HG03460 (cell line): Measurements from ENCODE around the gene CASTOR1.

Experiments
- ATAC-seq: cut with Tn5 transposase; IDR thresholded peaks from one replicate; pipeline ENCODE4 v1.9.1; 2021; ENCODE audit not compliant: unreplicated experiment

Gene CASTOR1

DNA sequence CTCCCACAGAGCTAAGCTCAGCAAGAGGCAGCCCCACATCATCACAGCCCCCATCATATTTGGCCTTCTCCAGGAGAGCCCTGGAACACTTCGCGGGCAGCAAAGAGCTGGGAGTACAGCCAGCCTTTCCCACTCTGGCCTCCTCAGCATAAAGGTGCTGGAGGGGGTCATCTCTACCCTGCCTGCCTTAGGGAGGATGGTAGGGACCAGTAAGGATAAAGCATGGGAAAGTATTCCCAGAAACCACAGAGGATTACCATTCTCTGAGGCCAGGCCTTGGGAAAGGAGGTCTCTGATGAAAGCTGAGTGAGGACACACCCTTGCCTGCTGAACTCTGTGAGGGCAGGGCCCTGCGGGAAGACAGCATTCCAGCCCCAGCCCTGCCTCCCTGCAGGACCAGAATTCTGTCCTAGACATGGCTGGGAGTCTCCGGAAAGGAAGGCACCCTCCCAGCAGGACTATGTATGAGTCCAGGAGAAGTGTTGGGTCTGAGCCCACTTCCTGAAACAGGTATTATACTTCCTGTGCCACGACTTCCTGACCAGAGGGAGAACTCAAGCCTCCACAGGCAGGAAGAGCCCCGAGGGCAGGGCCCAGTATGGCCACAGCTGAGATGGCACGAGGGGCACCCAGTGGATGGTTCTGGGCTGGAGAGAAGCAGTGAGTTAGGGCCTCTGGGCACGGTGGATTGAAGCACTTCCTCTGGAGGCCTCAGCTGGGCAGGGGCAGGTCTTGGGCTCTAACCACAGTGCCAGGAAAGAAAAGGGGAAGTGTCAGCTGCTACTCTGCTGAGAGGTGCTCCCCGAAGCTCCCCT is 12.9 kb upstream of the CASTOR1 start:
- ATAC-seq = no peak

DNA sequence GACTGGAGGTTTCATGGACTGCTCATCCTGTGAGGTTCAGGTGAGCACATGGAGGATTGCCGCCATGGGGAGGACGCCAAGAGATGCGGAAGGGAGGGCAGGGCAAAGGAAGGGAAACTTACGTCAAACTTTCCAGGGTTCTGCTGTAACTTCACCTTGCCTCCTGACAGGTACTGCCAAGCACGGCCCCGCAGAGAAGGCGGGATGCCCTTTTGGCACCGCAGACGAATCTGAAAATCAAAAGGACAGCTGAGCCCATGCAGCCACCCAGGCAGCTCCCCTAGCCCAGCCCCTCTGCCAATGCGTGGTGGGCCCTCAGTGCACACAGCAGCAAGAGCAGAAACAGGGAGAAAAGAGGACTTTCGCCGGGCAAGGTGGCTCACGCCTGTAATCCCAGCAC is 10.0 kb upstream of the CASTOR1 start:
- no peak for ATAC-seq

- ATAC-seq = no peak
Measured at GRCh38 chr22:30297991-30298701, 8.8 kb upstream of the CASTOR1 start.

DNA sequence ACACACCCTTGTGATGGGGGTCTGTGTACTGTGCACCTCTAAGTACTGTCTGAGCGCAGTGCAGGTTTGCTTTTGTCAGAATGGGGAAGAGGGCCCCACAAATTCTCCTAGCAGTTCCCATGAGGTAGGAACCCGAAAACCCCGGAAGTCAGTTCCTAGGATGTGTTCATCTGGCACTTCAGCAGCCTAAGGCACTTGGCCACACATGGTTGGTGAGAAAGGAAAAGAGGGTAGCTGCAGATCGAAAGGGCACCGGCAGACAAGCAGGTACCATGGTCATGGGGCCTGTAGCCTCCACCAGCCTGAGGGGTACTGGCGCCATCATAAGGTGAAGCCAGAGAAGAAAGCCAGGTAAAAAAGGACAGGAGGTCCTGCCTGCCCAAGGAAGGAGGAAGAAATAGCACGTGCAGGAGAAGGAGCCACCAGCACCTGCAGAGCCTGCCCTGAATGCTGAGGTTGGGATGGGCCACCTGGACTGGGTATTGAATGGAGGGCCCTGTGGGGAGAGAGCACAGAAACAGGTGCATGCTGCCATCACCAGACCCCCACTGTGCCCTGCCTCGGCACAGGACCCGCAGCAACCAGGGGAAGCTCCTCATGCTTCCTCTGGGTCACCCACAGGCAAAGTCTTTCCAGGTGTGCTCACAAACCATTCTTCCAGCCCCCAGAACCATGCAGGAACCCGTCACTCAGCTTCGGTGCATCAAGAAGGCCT is 8.1 kb upstream of the CASTOR1 start:
- ATAC-seq = no peak

GRCh38 chr22:30296833-30297232 is 7.5 kb upstream of the CASTOR1 start:
- ATAC-seq = no peak

DNA sequence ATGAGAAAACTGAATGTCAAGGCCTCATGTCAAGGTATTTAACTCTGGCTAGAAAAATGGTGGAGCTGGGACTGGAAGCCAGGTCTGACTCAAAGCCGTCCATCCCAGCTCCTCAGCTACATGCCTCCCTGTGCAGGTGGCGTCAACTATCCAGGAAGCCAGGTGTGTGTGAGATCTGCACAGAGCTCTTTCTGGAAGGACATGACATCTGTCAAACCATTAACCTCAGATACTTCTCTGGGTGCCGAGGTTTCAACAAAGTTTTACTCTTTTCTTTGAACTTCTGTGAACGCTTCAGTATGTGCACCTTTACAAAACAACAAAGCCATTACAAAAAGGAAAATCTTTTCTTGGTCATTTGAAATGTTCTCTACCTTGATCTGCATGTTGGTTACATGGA is 7.0 kb upstream of the CASTOR1 start:
- no peak for ATAC-seq

DNA sequence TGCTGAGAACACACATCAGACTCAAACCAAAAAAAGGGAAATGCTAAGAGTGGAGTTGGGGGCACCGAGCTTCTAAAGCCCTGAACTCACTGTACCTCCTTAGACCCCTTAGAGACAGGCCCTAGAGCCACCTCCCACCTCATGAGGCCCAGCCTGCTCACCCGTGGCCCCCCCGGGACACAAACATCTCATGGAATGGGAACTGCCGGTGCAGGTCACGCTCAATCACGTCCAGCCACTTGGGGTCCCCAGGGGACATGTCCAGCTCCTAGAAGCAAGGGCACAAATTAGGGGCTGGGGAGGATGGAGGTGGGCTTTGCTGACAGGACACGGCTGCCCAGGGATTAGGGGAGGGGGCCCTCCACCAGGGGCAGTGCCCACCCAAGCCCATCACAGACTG is 6.3 kb upstream of the CASTOR1 start:
- no peak for ATAC-seq

- ATAC-seq = no peak
Measured at GRCh38 chr22:30294830-30295229, 5.5 kb upstream of the CASTOR1 start.

GRCh38 chr22:30294066-30294465 is 4.8 kb upstream of the CASTOR1 start:
- ATAC-seq = no peak

DNA sequence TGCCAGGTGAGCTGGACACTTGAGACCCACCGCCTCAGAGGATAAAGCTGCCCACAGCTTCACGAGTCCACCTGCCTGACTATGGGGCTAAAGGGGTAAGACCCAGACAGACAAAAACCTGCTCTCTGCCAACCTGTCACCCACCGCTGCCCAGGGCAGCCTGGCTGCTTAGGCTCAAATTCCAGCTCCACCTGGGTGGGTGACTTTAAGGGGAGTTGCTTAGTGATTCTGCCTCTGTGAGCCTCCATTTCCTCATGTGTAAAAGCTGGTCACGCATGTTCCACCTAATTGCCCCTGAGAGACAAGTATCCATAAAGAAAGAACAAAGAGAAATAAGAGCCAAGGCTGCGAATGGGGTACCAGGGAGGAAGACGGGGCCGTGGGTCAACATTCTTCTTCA is 3.7 kb upstream of the CASTOR1 start:
- ATAC-seq = no peak

GRCh38 chr22:30292069-30292970 is 3.0 kb upstream of the CASTOR1 start:
- no peak for ATAC-seq

DNA sequence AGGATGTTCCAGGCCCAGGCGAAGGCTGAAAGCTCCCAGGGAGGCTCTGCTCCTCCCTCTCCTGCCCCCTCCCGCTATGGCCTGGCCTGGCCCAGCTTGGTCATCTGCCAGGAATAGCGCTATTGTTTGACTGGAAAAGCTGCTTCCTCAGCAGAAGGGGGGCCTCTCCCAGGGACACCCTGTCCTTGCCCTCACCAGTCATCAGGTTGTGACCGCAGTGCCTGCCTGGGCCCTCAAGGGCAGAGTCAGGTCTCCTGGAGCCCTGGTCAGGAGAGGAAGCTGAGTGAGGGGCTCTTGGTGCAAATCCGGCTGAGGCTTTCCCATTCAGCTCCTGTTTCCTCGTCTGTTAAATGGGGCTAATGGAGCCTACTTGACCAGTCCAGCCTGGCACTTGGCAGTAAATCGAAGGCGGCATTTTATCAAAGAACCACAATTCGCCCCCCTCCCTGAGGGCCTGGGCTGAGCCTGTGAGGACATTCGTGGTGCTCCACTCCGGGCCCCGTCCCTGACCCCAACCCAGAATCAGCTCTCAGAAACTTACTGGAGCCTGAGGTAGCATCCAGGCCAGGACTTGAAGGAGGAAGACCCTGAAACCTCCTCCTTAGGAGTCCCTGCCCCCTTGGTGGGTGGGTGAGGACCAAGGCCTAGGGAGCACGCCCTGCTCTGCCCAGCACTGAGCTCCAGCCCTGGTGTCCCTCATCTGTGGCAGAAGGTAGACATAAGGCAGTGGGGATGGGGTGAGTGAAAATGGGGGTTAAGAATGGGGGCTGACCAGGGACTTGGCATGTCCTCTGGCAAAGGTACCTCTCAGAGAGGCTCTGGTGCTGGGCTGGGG is 2.0 kb upstream of the CASTOR1 start:
- ATAC-seq = no peak

DNA sequence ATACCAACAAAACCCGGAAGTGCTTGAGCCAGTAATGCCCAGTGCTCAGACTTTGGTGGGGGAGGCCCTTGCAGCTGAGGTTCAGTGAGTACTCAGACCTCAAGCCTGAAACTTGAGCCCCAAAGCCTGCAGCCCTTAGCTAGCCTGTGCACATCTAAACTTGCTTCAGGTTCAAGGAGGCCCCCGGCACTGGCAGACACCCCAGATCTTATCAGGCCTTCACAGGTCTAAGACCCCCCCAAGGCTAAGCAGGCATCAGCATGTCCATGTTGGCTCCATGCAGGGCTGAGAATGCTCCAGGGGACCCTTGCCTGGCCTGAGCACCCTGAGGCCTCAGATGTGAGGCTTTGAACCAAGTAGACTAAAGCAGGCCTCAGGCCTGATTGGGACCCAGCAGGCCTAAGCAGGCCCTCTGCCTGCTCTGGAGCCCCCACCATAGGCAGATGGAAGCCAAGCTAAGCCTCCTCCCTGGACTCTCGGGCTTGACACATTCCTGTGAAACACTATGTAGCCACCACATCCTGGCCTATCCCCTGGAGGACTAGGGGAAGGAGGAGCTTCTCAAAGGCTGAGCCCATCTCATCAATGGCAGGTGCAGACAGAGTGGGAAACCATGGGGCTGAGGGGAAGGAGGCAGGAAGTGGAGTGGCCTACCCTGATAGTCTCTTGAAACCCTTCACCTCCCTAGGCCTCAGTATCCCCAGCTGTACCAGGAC is 1.2 kb upstream of the CASTOR1 start:
- no peak for ATAC-seq

DNA sequence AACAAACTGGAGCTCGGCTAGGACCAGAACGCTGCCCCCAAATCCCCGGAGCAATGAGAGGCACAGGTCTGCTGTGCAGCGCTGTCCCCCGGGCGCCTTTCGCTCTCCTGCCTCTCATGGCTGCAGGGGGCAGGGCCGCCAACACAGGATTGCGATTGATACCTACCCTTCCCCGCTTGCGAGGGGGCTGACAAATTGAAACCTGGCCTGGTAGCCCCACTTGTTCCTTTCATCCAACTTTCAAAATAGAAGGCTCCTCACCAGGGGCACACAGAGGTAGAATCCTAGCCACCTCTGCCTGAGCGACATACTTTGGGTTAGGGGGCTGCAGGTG is 642 bp upstream of the CASTOR1 start:
- ATAC-seq = peak; percentile 15

DNA sequence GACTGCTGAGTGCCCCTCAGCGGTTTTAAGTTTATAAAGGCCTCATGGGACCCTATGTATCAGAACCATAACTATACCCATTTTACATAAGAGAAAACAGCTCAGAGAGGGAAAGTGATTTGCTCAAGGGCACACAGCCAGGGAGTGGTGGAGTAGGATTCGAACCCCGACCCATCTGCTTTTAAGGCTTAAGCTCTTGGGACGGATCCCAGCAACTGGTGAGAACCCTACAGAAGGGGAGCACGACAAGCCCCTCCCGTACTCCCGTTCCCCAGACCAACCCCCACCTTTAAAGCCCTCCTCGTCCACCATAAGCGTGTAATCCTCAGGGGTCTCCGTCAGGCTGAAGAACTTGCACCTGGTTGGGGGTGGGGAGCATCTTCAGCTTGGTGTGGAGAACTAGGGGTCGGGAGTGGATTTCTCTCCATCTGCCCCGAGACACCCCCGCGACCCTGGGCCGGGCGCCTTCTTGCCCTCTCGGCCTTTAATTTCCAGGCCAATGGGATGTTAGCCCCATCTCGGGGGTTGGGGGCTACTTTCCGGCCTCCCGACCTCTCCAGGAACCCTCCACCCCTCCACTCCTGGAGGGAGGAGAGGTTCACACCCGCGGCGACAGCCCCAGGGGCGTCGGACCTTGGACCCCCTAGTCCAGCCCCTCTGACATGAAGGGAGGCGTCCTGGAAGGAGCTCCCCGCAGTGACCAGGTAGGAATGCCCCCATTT is 725 bp downstream of the CASTOR1 start:
- no peak for ATAC-seq

DNA sequence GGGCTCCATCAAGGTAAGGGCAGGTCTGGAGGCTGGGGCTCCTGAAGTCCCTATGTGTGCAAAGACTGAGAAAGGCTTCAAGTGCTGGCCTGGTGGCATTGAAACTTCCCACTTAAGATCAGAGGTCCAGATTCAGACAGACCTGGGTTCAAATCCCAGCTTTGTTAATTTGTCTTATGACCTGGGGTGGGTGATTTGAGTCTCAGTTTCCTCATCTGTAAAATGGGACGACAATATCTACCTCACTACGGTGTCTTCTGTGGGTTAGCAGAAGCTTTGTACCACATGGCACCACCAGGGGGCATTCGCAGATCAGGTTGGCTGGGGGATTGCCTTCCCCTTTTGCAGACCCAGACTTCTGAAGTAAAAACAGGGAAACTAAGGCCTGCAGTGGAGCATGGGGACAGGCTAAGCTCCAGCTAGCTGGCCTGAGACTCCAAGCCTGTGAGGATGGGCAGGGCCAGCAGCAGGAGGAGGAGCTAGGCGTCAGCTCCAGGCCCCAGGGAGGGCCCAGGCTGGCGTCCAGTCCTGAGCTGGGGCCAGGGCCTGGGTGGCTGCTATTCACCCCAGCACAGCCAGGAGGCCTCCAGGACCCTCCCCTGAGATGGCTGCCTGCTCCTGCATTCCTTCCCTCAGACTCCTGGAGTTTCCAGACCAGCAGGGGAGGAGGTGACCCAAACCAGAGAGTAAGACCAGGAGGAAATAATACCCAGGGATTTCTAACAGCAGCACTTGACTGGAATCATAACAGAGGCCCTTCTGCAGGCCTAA is 1.5 kb downstream of the CASTOR1 start:
- no peak for ATAC-seq

DNA sequence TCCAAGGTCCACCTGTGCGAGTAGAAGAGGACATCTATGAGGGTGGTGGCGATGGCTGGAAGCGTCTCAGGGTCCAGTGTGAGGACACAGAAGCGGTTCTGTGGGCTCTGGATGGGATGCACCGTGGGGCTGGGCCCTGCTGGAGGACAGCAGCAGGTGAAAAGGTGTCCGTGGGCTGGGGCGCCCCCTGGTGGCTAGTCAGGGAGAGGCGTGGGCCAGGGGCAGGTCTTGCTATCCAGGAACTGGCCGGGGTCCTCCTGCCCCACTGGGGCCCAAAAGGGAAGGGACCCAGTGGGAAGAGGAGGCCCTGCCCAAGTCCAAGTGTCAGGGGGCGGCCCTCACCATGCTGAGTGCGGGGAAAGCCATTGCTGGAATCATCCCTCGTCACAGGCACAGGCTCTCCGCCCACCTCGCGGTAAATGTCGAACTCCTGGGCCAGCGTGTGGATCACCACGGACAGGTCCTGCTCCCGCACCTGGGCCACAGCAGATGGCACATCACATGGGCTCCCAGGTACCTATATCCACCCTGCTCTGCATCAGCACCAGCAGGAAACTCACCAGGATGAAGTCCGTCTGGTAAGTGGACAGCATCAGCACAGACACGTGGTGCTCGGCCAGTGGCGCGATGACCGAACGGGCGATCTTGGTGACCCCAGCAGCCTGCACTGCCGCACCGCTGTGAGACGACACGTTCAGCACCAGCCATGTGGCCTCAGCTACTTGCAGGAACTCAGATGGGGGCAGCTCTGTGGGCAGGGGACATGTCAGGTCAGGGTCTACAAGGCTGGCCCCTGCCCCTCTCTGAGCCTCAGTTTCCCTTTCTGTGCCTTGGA is 2.3 kb downstream of the CASTOR1 start:
- ATAC-seq = no peak
